SIG-M5 treated with dmso at 0.1 percent for 504 hours (cell line): ENCODE results near the gene PBX1.

ENCODE experiments used
- DNase-seq: peaks from one replicate; lab custom pipeline; 2025; ENCODE audit not compliant: unreplicated experiment; lab: John Stamatoyannopoulos, UW

Gene PBX1

DNA sequence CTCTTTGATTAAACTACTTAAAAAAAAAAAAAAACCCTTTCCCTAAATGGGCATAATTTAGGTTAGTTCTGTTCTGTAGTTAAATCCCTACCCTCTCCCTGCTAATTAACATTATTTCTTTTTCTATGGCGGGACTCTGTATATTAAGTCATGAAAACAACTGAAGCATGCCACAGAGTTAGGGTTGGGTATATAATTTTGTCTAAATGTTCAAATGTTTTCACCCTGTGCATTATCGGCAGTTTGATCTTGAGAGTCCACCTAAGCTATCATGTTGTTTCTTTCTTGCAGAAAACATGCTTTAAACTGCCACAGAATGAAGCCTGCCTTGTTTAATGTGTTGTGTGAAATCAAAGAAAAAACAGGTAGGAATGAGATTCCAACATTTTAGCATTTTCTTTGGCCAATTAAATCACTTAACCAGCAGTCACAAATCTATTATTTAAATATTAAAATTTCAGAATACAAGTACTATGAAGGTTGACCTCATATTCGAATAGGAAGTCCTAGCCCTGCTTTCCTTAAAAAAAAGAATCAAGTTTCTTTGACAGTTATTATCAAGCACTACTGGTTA is 4.0 kb downstream of the PBX1 start:
- DNase-seq = no peak

DNA sequence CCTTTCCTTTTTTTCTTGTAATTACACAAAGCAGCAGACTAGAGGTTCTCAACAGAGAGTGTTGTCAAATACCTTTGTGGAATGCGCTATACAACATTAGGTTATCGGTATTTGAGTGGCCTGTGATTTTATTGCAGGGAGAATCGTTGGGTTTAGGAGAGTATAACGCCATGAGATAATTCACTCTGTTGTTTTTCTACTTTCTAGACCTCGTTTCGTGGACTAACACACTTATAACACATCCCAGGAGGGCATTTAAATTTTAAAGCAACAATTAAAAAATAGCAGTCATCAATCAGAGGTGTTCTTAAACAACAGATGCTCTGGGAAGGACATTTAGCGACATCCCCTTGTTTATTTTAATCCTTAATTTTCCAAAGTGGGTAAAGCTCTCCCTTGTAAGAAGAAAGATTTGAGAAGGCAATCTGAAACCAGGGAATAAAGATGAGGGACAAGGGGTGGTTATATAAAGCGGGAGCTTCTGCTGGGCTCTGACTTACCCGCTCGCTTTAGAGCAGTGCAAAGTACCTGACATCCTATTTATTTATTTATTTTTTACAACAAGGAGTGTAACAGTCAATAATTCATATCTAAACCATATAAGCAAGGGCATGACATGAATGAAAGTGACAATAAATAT is 4.9 kb downstream of the PBX1 start:
- no peak for DNase-seq

DNA sequence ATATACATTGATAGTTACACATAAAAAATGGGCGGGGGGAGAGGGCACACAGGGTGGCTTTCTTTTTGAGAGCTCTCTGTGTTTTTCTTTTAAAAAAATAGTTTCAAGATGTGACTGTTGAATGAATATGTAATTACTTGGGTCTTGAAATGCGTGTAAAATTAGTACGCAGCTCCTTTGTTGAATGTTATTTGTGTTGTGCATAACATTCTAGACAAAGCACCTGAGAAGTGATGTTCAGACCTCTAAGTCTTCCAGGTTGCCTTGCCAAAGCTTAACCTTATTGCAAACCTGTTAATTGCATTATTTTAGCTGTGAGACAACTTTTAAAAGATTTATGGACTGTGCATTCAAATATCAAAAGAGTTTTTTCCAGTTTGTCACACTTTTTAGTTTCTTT is 5.4 kb downstream of the PBX1 start:
- no peak for DNase-seq

DNA sequence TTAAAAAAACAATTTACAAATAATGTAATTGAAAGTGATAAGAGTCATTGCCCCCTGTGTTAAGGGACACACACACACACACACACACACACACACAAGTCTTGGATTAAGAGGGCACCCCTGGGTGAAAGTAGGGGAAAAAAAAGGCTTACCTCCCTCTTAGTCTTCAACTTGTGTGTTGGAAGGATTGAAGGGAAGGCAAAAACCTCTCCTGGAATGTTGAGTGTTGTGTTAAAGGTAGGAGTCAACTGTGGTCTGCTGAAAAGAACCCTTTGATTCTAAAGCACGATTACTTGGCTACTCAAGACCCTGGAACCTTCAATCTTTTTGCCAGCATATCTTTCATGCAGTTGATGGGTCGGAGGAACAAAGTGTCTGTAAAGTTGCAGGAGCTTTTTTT is 6.4 kb downstream of the PBX1 start:
- no peak for DNase-seq

DNA sequence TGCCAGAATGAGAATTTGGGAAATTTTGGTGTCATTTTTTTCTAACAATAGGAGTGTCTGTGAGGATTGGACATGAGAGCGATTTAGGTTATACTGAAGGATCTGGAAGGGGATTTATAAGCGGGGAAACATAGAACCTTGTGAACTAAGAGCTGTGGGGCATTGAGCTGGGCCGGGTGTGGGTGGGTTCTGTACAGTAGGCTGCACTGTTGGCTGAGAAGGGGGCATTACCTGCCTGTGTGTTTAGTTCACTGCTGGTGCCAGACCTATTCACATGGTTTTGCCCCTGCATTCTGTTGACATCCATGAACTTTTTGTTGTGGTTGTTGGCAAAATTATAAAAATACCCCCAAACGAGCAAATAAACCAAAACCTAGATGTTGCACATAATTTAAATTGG is 8.8 kb downstream of the PBX1 start:
- DNase-seq = no peak

DNA sequence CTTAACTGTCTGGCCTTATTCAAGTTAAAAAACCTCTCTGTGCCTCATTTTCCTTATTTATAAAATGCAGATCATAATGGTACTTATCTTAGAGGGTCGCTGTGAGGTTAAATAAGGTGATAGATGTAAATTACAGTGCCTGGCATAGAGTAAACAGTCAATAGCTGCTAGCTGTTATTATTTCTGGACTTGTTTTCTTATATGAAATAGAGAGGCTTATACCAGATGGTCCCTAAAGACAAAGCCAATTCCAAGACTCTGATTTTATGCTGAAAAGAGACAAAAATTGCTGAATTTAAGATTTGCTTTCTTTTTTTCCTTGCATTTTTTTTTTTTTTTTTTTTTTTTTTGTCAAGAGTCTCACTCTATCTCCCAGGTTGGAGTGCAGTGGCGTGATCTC is 10.3 kb downstream of the PBX1 start:
- DNase-seq = no peak

DNA sequence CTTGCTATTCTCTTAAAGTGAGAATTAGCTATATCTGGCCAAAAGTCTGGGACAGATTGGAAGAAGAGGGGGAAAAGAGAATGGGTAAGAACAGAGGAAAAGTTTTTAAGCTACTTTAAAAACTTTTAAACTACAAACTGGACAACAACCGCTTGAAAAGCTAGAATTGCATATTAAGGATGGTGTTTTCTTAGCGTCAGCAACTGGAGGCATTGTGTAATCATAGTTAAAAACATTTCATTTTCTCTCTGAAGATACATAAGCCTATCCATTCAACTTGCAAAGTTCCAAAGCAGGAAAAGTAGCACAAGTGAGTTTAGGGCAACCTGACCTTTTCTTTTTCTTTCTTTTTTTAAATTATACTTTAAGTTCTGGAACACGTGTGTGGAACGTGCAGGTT is 10.9 kb downstream of the PBX1 start:
- no peak for DNase-seq

DNA sequence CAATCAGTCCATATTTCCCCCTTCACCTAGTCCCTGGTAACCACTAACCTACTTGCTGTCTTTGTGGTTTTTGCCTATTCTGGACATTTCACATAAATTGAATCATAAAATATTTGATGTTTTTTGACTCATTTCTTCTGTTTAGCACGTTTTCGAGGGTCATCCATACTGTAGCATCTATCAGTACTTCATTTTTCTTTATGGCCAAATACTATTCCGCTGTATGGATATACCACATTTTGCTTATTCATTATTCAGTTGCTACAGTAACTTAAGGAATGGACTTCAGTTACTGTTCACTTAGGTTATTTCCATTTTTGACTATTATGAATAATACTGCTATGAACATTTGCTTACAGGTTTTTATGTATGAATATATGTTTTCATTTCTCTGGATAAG is 12.3 kb downstream of the PBX1 start:
- DNase-seq = no peak

DNA sequence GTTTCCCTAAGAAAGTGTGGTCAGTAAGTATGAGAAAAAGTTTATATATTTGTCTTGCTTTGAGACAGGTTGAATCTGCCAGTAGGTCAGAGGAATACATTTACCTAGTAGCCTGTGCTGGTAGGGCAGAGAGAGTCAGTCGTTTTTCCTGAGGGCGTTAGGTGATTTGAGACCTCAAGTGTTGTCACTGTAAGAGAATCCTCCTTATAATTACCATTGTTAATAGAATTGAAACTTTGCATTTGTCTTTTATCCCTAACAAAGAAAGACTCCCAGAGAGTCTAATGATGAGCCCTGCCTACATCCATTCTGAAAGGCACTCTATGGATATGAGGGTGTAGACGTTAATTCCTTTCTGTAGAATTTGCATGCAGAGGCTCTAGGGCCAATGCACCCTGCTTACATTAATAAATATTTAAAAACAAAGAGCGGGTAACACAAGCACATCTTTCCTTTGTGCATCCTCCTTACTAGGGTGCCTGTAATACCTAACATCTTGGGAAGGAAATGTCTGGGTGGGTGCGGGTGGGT is 16.4 kb downstream of the PBX1 start:
- DNase-seq = no peak

DNA sequence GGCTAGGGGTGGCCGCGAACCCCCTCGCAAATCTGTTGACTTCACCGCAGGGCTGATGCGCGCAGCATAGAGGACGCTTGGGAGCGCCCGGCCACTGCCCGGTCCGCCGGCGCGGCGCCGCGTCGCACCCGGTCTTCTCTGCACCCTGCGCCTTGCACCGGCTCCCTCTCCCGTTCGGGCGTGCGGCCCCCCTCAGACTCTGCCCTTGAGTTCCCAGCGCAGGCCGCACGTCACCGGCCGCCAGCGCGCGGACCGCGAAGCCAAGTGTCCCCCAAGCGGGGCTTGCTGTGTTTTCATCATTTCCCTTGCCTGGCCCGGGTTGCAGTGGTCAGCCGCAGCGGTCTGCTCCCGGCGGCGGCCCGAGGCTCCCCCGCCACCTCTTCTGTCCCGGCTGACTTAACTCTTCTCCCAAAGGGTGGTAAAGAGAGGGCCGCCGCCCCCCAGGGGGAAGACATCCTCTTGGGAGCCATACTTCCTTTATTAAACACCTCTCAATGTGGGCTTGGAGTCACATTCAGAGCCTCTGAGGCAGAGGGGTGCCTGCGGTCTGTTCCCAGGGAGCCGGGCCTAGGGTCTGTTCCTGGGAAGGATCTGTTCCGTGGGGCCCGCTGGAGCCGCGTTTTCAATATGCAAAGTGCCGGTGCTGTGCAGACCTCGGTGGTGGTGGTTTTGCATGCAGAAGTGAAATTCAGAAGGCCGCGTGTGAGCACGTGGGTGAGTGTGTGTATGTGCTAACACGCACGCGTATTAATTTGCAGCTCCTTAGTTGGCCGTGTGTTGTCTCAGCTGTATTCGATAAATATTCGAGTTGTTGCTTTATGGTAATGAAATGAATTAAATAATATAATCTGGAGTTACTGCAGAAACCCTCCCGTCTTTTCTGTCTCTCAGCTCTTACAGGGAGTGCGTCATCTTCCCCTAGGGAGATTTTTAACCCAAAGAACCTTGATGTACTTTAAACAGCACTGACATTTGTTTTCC is 17.6 kb downstream of the PBX1 start:
- no peak for DNase-seq

DNA sequence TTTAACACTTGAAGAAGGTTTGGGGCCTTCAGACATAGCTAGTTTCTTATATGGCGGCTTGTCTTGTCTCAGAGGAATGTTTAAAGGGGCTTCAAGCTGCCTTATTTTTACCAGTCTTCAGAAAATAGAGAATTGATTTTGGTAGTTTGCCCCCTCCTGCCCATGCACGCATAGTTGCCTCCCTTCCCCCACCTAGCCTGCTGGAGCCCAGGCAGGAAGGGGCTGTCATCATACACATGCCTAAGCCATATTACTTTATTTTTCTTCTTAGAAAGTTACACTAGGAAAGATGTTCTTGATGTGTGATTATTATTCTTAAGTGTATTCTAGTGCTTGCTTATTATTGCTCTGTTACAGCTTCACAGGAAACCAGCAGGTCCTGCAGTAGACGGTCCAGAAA is 18.3 kb downstream of the PBX1 start:
- no peak for DNase-seq

DNA sequence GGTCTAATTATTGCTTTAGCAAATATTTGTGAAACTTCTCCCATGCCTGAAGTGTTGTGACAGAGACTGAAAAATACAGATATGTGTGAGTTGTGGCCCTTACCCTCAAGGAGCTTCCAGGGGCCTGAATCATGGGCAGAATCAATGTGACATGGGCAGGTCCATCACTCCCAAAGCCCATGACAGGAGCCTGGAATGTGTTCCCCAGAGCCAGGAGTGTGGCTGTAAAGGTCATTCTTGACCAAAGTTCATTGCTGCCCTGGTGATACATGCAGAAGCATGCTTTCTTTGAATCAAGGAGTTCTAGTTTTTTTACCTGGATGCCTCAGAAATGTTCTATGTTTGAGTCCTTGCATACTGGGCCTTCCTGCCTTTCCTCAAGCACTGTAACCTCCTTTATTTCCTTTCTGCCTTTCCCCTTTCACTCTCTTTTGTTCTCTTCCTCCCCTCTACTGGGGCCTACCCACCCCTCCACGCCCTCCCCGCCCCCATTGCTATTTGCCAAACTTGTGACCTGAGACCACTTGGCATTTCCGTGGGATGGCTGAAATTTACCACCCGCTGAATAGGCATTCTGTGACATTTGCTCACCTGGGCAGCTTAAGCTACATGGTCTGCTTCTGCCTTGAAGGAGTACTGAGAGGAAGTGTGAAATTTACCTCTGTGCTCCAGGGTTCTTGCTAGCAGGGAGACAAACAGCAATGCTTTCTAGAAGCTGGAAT is 19.7 kb downstream of the PBX1 start:
- DNase-seq = no peak

DNA sequence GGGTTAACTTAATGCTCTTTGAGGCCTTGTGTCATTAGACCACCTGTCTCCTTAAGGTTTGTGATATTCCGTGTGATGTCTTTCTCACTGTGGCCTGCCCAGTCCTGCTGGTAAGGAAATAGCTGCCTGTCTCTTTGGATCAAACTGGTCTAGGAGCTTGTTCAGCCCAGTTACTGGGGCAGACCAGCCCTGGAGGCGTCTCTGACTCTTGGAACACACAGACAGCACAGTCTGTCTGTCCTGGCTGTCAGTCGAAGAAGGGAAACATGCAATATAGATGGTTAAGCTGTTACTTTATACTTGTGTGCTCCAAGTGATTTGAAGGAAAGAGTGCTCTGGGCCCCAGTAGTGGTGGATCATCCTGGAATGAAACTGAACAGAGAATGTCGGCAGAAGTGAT is 20.4 kb downstream of the PBX1 start:
- DNase-seq = no peak

DNA sequence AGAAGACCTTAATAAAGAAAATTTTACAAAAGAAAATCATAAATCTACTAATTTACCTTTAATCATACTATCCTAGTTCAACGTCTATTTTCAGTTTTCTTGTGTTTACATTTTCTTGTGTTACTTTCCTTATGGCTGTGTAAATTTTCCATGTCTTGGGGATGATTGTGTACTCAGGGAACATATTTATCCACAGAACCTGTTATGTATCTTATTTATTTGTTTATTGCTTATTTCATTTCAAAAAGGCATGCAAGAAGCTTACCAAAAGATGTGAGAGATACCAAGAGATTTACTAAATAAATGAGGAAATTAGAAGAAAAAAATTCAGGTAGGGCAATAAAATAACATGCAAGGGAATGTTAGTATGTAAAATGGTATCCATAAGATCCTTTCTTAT is 22.8 kb downstream of the PBX1 start:
- DNase-seq = no peak

DNA sequence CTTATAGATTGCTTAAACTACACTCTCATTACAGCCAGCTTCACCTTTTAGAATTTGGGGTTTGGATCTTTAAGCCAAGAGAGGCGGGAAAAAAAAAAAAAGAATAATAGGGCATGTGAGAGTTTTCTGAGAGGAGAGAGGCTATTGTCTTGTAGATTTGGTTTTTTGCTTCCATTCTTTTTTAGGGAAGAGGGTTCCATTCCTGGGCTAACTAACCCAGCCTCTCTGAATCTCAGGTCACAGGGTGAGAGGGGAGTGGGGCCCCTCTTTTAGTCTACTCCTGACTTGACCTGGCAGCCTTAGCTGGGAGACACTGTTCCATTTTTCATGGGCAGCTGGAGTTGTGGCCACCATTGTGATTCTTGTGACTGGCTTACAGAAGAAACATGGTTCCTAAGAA is 24.2 kb downstream of the PBX1 start:
- DNase-seq = no peak

DNA sequence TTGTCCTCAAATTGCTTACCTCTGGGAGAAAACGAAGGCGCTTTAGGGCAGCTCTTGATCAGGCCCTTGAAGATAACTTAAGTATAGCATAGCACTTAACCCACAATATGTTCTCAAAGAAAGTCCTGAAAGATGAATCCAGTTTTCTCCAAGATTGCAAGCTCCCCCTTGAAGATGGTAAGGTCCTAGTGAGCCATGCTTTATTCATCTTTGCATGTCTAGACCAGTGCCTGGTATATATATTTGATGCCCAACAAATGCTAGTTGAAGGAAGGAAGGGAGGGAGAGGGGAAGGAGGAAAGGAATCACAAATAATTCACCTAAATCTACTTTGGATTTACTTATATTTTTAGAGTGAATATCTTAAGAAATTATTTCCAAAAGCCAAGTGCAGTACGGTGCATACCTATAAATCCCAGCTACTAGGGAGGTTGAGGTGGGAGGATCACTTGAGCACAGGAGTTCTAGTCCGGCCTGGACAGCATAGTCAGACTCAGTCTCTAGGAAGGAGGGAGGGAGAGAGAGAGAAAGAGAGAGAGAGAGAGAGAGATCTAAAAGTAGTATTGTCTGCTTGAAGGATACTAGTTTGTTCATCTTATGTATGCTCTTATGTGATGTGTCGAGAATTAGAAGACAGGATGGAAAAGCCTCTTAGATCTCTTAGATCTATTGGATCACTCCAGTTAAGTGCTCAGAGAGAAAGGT is 25.0 kb downstream of the PBX1 start:
- DNase-seq = no peak

DNA sequence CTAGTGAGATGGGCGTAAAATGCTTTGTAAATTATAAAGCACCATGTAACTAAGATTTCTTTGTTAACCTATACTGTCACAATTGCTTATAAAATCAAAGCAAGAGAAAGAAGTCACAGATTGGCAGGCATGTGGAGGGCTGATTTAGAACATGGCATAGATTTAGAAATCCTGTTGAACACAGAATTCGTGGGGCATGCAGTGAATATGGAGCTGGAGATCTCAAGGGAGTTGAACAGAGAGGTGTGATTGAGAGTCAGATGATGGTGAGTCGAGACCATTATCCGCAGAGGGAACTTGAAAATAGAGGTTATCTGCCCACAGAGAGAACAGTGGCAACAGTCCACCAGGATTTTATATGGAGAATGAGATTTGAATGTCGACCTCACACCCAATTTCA is 27.6 kb downstream of the PBX1 start:
- DNase-seq = no peak

DNA sequence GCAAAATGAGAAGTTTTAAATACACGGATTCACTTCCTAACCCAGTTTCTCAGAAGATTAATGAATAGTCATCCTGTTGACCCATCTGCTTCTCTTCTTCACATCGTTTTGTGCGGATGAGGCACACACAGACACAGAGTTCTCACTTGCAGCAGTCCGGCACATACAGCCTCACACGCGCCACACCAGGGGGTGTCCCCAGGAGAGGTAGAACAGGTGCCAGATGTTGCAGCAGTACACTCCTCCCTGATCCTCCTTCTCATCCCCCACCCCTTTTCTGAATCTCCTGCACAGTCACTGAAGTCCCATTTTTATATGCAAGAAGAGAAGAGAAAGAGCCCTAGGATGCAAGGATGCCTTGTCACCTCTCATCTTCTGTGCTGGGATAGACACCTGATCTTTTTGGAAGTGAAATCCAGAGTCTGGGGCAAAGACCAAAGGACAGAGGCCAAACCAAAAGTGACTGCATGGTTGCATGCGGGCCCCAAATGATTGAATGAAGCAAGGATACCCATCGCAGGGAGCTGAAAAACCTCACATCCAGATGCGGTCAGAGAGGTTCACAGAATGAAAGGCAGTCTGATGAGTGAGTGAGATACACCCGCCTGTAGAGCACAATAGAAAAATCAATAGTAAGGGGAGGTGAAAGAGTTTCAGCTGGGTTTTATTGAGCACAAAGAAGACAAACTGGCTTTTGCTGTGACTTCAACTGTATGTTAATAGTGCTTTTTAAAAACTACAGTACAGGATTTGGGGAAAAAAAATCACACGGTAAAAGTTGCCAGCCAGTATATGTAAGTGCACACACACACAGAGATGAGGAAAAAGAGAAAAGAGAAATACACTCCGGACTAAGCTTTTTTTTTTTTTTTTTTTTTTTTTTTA is 28.9 kb downstream of the PBX1 start:
- no peak for DNase-seq

DNA sequence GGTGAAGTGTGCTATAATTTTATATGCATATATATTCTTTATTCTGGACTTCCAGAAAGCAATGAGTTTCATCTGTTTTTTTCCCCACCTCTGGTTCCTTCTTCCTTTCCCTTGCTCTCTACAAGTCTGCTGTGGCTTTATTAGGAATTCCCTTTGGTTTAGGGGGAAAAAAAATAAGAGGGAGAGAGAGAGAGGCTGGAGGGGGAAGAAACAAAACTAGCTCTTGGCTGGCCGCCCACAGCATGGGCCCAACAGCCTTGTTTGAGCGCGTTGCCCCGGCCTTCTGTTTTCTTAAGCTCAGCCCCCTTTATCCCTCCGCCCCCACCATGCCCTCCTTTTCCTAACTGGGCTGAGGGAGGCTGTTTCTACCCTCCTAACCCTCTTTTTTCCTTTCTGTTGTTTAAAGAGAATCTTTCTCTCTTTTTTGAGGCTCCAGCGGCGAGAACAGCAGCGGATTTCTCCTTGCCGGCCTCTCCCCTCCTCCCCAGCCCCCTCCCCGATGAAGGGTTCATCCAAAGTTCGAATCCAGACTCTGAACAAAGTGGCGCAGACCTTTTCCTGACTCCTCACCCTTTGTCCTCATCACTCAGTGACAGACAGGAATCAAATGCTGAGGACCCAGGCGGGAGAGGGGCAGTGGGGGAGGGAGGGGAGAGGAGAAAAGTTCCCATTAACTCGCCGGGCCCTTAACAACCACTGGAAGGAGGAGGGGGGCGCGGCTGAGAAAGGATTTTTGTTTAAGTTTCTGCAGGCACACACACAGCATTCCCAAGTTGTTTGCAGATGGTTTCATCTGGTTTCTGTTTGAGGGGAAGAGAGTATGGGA is 29.7 kb downstream of the PBX1 start:
- no peak for DNase-seq
